ENCODE data around the gene KPNA4.

KPNA4 gene

DNA sequence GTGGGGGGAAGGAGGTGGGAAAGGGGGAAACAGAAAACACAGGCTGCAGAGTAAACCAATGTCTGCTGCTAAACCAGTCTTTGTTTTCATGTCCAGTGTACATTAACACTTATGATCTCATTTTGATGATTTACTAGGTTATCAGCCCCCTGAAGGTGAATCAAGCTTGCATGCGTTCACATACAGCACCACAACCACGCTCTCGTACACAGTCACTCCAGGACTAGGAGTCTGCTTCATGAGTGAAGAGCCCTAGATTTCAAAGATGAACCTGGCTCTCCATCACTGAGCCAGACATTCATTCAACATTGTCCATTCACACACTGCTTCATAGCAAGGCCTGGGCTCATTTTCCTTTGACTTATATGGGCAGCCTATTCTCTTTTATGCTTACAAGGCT lies 64.0 kb downstream of the KPNA4 start:
- WGBS, 2 experiments (ENCODE audit: insufficient coverage in 2 of 2) = 100% methylated on average over 3 of the region's 3 CpGs
- H3K4me1 ChIP-seq (ENCODE audit: control insufficient read depth, insufficient read depth, low read length, poor library complexity, severe bottlenecking) = no peaks in the 10 kb centered on the region
- no peak overlapping the region for H3K4me3 ChIP-seq (ENCODE audit: extremely low read depth, insufficient read depth, low read length, poor library complexity, severe bottlenecking)
- H3K27ac ChIP-seq (ENCODE audit: low read depth, low read length, severe bottlenecking) = no peak overlapping the region
- peaks cover 57% of the 10 kb centered on the region for H3K36me3 ChIP-seq (ENCODE audit: control insufficient read depth, insufficient read depth, low read length)
- H3K9me3 ChIP-seq (ENCODE audit: control insufficient read depth, low read length) = no peaks in the 10 kb centered on the region

DNA sequence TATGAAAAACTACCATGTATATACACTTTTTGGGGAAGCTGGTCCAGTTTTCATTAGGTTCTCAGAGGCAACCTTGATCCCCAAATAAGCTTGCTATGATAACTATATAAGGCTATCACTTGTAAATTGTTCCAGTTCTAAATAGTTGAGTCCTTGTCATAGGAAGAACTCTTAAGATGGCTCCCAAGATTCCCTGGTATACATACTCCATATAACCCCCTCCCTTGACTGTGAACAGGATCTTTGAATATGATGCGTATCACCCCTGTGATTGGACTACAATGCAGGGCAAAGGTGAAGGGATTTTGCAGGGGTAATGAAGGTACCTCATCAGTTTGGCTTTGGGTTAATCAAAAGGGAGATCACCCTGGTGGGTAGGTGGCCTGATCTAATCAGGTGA lies 67.2 kb downstream of the KPNA4 start:
- H3K36me3 ChIP-seq (ENCODE audit: control insufficient read depth, insufficient read depth, low read length) = peaks cover 45% of the 10 kb centered on the region
- H3K4me3 ChIP-seq (ENCODE audit: extremely low read depth, insufficient read depth, low read length, poor library complexity, severe bottlenecking) = no peak overlapping the region
- no peaks in the 10 kb centered on the region for H3K9me3 ChIP-seq (ENCODE audit: control insufficient read depth, low read length)
- H3K27ac ChIP-seq (ENCODE audit: low read depth, low read length, severe bottlenecking) = no peak overlapping the region
- WGBS, 2 experiments (ENCODE audit: insufficient coverage in 2 of 2) = 100% methylated on average over 1 of the region's 1 CpG
- H3K4me1 ChIP-seq (ENCODE audit: control insufficient read depth, insufficient read depth, low read length, poor library complexity, severe bottlenecking) = no peaks in the 10 kb centered on the region

- H3K36me3 ChIP-seq (ENCODE audit: control insufficient read depth, insufficient read depth, low read length) = no peaks in the 10 kb centered on the region
- no peaks in the 10 kb centered on the region for H3K9me3 ChIP-seq (ENCODE audit: control insufficient read depth, low read length)
- no peak overlapping the region for H3K4me3 ChIP-seq (ENCODE audit: extremely low read depth, insufficient read depth, low read length, poor library complexity, severe bottlenecking)
- no peaks in the 10 kb centered on the region for H3K4me1 ChIP-seq (ENCODE audit: control insufficient read depth, insufficient read depth, low read length, poor library complexity, severe bottlenecking)
- no peak overlapping the region for H3K27ac ChIP-seq (ENCODE audit: low read depth, low read length, severe bottlenecking)
These were observed 75.2 kb downstream of the KPNA4 start for GRCh38 chr3:160490166-160490565.

- no CpG with 5 or more reads among the region's 2 CpGs for WGBS, 2 experiments (ENCODE audit: insufficient coverage in 2 of 2)
- H3K36me3 ChIP-seq (ENCODE audit: control insufficient read depth, insufficient read depth, low read length) = no peaks in the 10 kb centered on the region
- no peak overlapping the region for H3K27ac ChIP-seq (ENCODE audit: low read depth, low read length, severe bottlenecking)
- no peaks in the 10 kb centered on the region for H3K4me1 ChIP-seq (ENCODE audit: control insufficient read depth, insufficient read depth, low read length, poor library complexity, severe bottlenecking)
- no peak overlapping the region for H3K4me3 ChIP-seq (ENCODE audit: extremely low read depth, insufficient read depth, low read length, poor library complexity, severe bottlenecking)
- H3K9me3 ChIP-seq (ENCODE audit: control insufficient read depth, low read length) = no peaks in the 10 kb centered on the region
These were observed 78.9 kb downstream of the KPNA4 start for GRCh38 chr3:160486459-160486869.

GRCh38 chr3:160482796-160483195 lies 82.6 kb downstream of the KPNA4 start:
- 75 to 92% methylated on average over 1 to 2 of the region's 3 CpGs for WGBS, 2 experiments (ENCODE audit: insufficient coverage in 2 of 2)
- Histone ChIP-seq H3K4me1 (ENCODE audit: control insufficient read depth, insufficient read depth, low read length, poor library complexity, severe bottlenecking) (no peaks in the 10 kb centered on the region), H3K9me3 (ENCODE audit: control insufficient read depth, low read length) (no peaks in the 10 kb centered on the region), H3K27ac (ENCODE audit: low read depth, low read length, severe bottlenecking) (no peak overlapping the region), H3K36me3 (ENCODE audit: control insufficient read depth, insufficient read depth, low read length) (no peaks in the 10 kb centered on the region), H3K4me3 (ENCODE audit: extremely low read depth, insufficient read depth, low read length, poor library complexity, severe bottlenecking) (no peak overlapping the region)

- Histone ChIP-seq H3K4me3 (ENCODE audit: extremely low read depth, insufficient read depth, low read length, poor library complexity, severe bottlenecking) (no peak overlapping the region), H3K4me1 (ENCODE audit: control insufficient read depth, insufficient read depth, low read length, poor library complexity, severe bottlenecking) (no peaks in the 10 kb centered on the region), H3K36me3 (ENCODE audit: control insufficient read depth, insufficient read depth, low read length) (no peaks in the 10 kb centered on the region), H3K9me3 (ENCODE audit: control insufficient read depth, low read length) (no peaks in the 10 kb centered on the region), H3K27ac (ENCODE audit: low read depth, low read length, severe bottlenecking) (no peak overlapping the region)
- WGBS, 2 experiments (ENCODE audit: insufficient coverage in 2 of 2) = 94% methylated on average over 2 to 5 of the region's 6 CpGs
These were observed 83.5 kb downstream of the KPNA4 start for GRCh38 chr3:160481856-160482255.

GRCh38 chr3:160480931-160481330 lies 84.4 kb downstream of the KPNA4 start:
- Histone ChIP-seq H3K27ac (ENCODE audit: low read depth, low read length, severe bottlenecking) (no peak overlapping the region), H3K36me3 (ENCODE audit: control insufficient read depth, insufficient read depth, low read length) (no peaks in the 10 kb centered on the region), H3K4me3 (ENCODE audit: extremely low read depth, insufficient read depth, low read length, poor library complexity, severe bottlenecking) (no peak overlapping the region), H3K9me3 (ENCODE audit: control insufficient read depth, low read length) (no peaks in the 10 kb centered on the region), H3K4me1 (ENCODE audit: control insufficient read depth, insufficient read depth, low read length, poor library complexity, severe bottlenecking) (no peaks in the 10 kb centered on the region)
- WGBS, 2 experiments (ENCODE audit: insufficient coverage in 2 of 2) = 90 to 100% methylated on average over 2 of the region's 5 CpGs

DNA sequence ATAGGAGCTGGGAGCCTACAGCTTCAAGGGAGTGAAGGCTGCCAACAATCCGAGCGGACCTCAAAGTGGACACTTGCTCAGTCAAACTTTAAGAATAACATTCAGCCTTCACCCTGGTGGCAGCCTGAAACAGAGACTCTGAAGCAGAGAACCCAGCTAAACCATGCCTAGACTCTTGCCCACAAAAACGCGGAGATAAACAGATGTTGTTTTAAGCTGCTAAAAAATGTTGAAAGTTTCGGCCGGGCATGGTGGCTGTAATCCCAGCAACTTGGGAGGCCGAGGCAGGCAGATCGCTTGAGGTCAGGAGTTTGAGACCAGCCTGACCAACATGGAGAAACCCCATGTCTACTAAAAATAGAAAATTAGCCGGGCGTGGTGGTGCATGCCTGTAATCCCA lies 86.0 kb downstream of the KPNA4 start:
- Histone ChIP-seq H3K36me3 (ENCODE audit: control insufficient read depth, insufficient read depth, low read length) (no peaks in the 10 kb centered on the region), H3K4me1 (ENCODE audit: control insufficient read depth, insufficient read depth, low read length, poor library complexity, severe bottlenecking) (no peaks in the 10 kb centered on the region), H3K4me3 (ENCODE audit: extremely low read depth, insufficient read depth, low read length, poor library complexity, severe bottlenecking) (no peak overlapping the region), H3K27ac (ENCODE audit: low read depth, low read length, severe bottlenecking) (no peak overlapping the region), H3K9me3 (ENCODE audit: control insufficient read depth, low read length) (no peaks in the 10 kb centered on the region)
- WGBS, 2 experiments (ENCODE audit: insufficient coverage in 2 of 2) = 89 to 91% methylated on average over 9 to 10 of the region's 10 CpGs

DNA sequence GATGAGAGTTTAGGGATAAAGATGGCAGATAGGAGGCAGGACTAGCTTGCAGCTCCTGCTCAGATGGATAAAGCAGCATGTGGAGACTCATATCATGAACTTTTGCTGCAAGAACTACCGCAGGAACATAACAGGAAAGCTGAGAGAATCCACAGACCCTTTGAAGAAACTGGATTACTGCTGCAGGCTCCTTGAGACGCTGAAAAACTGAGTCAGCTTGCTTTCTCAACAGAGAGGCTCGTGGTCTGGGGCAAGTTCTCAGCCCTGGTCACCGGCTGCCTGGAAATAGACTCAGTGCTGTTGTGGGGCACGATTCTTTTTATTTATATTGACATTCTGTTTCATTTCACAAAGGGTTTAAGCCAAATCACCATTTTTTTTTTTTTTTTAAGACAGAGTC lies 87.0 kb downstream of the KPNA4 start:
- H3K27ac ChIP-seq (ENCODE audit: low read depth, low read length, severe bottlenecking) = no peak overlapping the region
- WGBS, 2 experiments (ENCODE audit: insufficient coverage in 2 of 2) = 92 to 96% methylated on average over 4 of the region's 5 CpGs
- H3K4me3 ChIP-seq (ENCODE audit: extremely low read depth, insufficient read depth, low read length, poor library complexity, severe bottlenecking) = no peak overlapping the region

GRCh38 chr3:160477750-160478149 lies 87.6 kb downstream of the KPNA4 start:
- no peaks in the 10 kb centered on the region for H3K4me1 ChIP-seq (ENCODE audit: control insufficient read depth, insufficient read depth, low read length, poor library complexity, severe bottlenecking)
- H3K36me3 ChIP-seq (ENCODE audit: control insufficient read depth, insufficient read depth, low read length) = no peaks in the 10 kb centered on the region
- 90 to 95% methylated on average over 5 of the region's 5 CpGs for WGBS, 2 experiments (ENCODE audit: insufficient coverage in 2 of 2)
- H3K9me3 ChIP-seq (ENCODE audit: control insufficient read depth, low read length) = no peaks in the 10 kb centered on the region
- H3K27ac ChIP-seq (ENCODE audit: low read depth, low read length, severe bottlenecking) = no peak overlapping the region
- no peak overlapping the region for H3K4me3 ChIP-seq (ENCODE audit: extremely low read depth, insufficient read depth, low read length, poor library complexity, severe bottlenecking)

More for the DNA sequence above, 87.0 kb downstream of the KPNA4 start:
- no peaks in the 10 kb centered on the region for H3K4me1 ChIP-seq (ENCODE audit: control insufficient read depth, insufficient read depth, low read length, poor library complexity, severe bottlenecking)
- H3K36me3 ChIP-seq (ENCODE audit: control insufficient read depth, insufficient read depth, low read length) = no peaks in the 10 kb centered on the region
- no peaks in the 10 kb centered on the region for H3K9me3 ChIP-seq (ENCODE audit: control insufficient read depth, low read length)

- no peaks in the 10 kb centered on the region for H3K4me1 ChIP-seq (ENCODE audit: control insufficient read depth, insufficient read depth, low read length, poor library complexity, severe bottlenecking)
- no peaks in the 10 kb centered on the region for H3K36me3 ChIP-seq (ENCODE audit: control insufficient read depth, insufficient read depth, low read length)
- peaks cover 12% of the 10 kb centered on the region for H3K9me3 ChIP-seq (ENCODE audit: control insufficient read depth, low read length)
- no peak overlapping the region for H3K27ac ChIP-seq (ENCODE audit: low read depth, low read length, severe bottlenecking)
- H3K4me3 ChIP-seq (ENCODE audit: extremely low read depth, insufficient read depth, low read length, poor library complexity, severe bottlenecking) = no peak overlapping the region
- WGBS, 2 experiments (ENCODE audit: insufficient coverage in 2 of 2) = no CpG with 5 or more reads among the region's 2 CpGs
These were observed 89.5 kb downstream of the KPNA4 start for GRCh38 chr3:160475884-160476283.

GRCh38 chr3:160475153-160475552 lies 90.2 kb downstream of the KPNA4 start:
- H3K9me3 ChIP-seq (ENCODE audit: control insufficient read depth, low read length) = peaks cover 19% of the 10 kb centered on the region
- no peak overlapping the region for H3K27ac ChIP-seq (ENCODE audit: low read depth, low read length, severe bottlenecking)
- H3K4me1 ChIP-seq (ENCODE audit: control insufficient read depth, insufficient read depth, low read length, poor library complexity, severe bottlenecking) = no peaks in the 10 kb centered on the region
- WGBS, 2 experiments (ENCODE audit: insufficient coverage in 2 of 2) = 100% methylated on average over 2 of the region's 2 CpGs; no CpG with 5 or more reads in 1 of the 2 experiments
- no peaks in the 10 kb centered on the region for H3K36me3 ChIP-seq (ENCODE audit: control insufficient read depth, insufficient read depth, low read length)
- no peak overlapping the region for H3K4me3 ChIP-seq (ENCODE audit: extremely low read depth, insufficient read depth, low read length, poor library complexity, severe bottlenecking)
